SK-N-MC (cell line): ENCODE measurements around the gene ATP6V1C2.
A peak's percentile ranks its signal among the peaks of the same experiment; 100 is the strongest.
"Not testable (repeated sequence)": the region's sequence is repeated elsewhere in the genome, so short reads cannot be mapped to it uniquely, and the experiment has no call there.

Source experiments
- DNase-seq: peaks from one replicate; pipeline ENCODE4 v3.0.0-alpha.2; 2011; ENCODE audit warnings: low read depth, low spot score
- H3K27ac ChIP-seq: fragments of 200-600 bp; sonication (generic); 2 replicates; pipeline ENCODE4 v1.5.1; 2016; ENCODE audit warnings: mixed run types
- H3K36me3 ChIP-seq: fragments of 200-600 bp; sonication (generic); 2 replicates; pipeline ENCODE4 v1.6.1; 2017; ENCODE audit warnings: antibody characterized with exemption, low read length, mixed read lengths; ENCODE audit not compliant: insufficient read depth
- H3K4me3 ChIP-seq: fragments of 200-600 bp; sonication (generic); 2 replicates; pipeline ENCODE4 v1.5.1; 2016
- H3K9ac ChIP-seq: fragments of 200-600 bp; sonication (generic); 2 replicates; pipeline ENCODE4 v1.8.0; 2017; ENCODE audit warnings: mixed run types, mixed read lengths; ENCODE audit not compliant: insufficient read length
- H3K9me3 ChIP-seq: fragments of 200-600 bp; sonication (generic); 2 replicates; pipeline ENCODE4 v1.6.1; 2017; ENCODE audit warnings: low read depth, mild to moderate bottlenecking, antibody characterized with exemption, low read length, moderate library complexity, mixed read lengths
- EZH2 ChIP-seq: fragments of 200-600 bp; sonication (generic); IDR thresholded peaks from one replicate; pipeline ENCODE4 v1.6.1; 2017; ENCODE audit warnings: antibody characterized with exemption
- FOXP2 ChIP-seq: optimal IDR thresholded peaks from 2 replicates; pipeline ENCODE3; 2011; ENCODE audit warnings: mild to moderate bottlenecking, moderate library complexity; ENCODE audit not compliant: insufficient read depth; ENCODE audit errors: extremely low read length, control extremely low read depth
- POLR2AphosphoS5 ChIP-seq: IDR thresholded peaks from 2 replicates; pipeline ENCODE4 v1.6.1; 2012; ENCODE audit warnings: mild to moderate bottlenecking, low read depth, low read length, borderline replicate concordance

The ATP6V1C2 gene

GRCh38 chr2:10811517-10811916 lies 90.1 kb downstream of the ATP6V1C2 start:
- TF ChIP-seq EZH2 (no peak), FOXP2 (no peak), POLR2AphosphoS5 (no peak)
- peak overlapping the region; percentile 78 for H3K27ac ChIP-seq
- H3K9me3 ChIP-seq = no peaks in the 10 kb centered on the region
- DNase-seq = no peak
- peak overlapping the region; percentile 91 for H3K9ac ChIP-seq
- peaks cover 39% of the 10 kb centered on the region for H3K36me3 ChIP-seq
- H3K4me3 ChIP-seq = peak overlapping the region; percentile 95

GRCh38 chr2:10812362-10813162 lies 91.1 kb downstream of the ATP6V1C2 start, which contains the start of gene PDIA6:
TSS of gene PDIA6 (minus strand) at chr2:10812785. CDS start at chr2:10812696, 89 bp downstream.
- Histone ChIP-seq H3K27ac (peak within 1 kb of the TSS; percentile 78), H3K9ac (peak within 1 kb of the TSS; percentile 91), H3K9me3 (no peaks in the 10 kb centered on the region), H3K4me3 (peak within 1 kb of the TSS; percentile 95), H3K36me3 (peaks cover 37% of the 10 kb centered on the region)
- no peak for DNase-seq
- TF ChIP-seq POLR2AphosphoS5 (peak; percentile 49; the same call in 1 of the 2 replicates), EZH2 (no peak)

GRCh38 chr2:10813163-10814138 lies 92.0 kb downstream of the ATP6V1C2 start:
- H3K9ac ChIP-seq = not testable (repeated sequence)
- Histone ChIP-seq H3K27ac (peak overlapping the region; percentile 95), H3K36me3 (peaks cover 28% of the 10 kb centered on the region)

GRCh38 chr2:10814142-10814541 lies 92.7 kb downstream of the ATP6V1C2 start:
- no peak for DNase-seq
- Histone ChIP-seq H3K36me3 (peaks cover 21% of the 10 kb centered on the region), H3K9ac (peak overlapping the region; percentile 38), H3K9me3 (no peaks in the 10 kb centered on the region), H3K4me3 (peak overlapping the region; percentile 44), H3K27ac (peak overlapping the region; percentile 95)
- TF ChIP-seq EZH2 (no peak), POLR2AphosphoS5 (no peak), FOXP2 (no peak)

More at GRCh38 chr2:10813163-10814138, 92.0 kb downstream of the ATP6V1C2 start:
- peak overlapping the region; percentile 95 for H3K4me3 ChIP-seq
- not testable (repeated sequence) for DNase-seq, H3K9me3 ChIP-seq

- Histone ChIP-seq H3K27ac (peak overlapping the region; percentile 95), H3K36me3 (peaks cover 16% of the 10 kb centered on the region; the same call in 1 of the 2 replicates), H3K4me3 (peak overlapping the region; percentile 44), H3K9ac (peak overlapping the region; percentile 38), H3K9me3 (no peaks in the 10 kb centered on the region)
- TF ChIP-seq EZH2 (no peak), POLR2AphosphoS5 (peak; percentile 33; the same call in 1 of the 2 replicates), FOXP2 (no peak)
- DNase-seq = peak; percentile 83
Observed at GRCh38 chr2:10814571-10815331, 93.3 kb downstream of the ATP6V1C2 start.

GRCh38 chr2:10817413-10817812 lies 96.0 kb downstream of the ATP6V1C2 start:
- H3K9me3 ChIP-seq = no peaks in the 10 kb centered on the region
- TF ChIP-seq POLR2AphosphoS5 (no peak), FOXP2 (no peak), EZH2 (no peak)
- no peak for DNase-seq

GRCh38 chr2:10818305-10818704 lies 96.9 kb downstream of the ATP6V1C2 start:
- not testable (repeated sequence) for DNase-seq, H3K9ac ChIP-seq, H3K4me3 ChIP-seq, H3K27ac ChIP-seq, H3K36me3 ChIP-seq, H3K9me3 ChIP-seq

More at GRCh38 chr2:10817413-10817812, 96.0 kb downstream of the ATP6V1C2 start:
- Histone ChIP-seq H3K4me3 (no peak overlapping the region), H3K36me3 (no peaks in the 10 kb centered on the region), H3K27ac (no peak overlapping the region), H3K9ac (no peak overlapping the region)

- TF ChIP-seq POLR2AphosphoS5 = no peak
- TF ChIP-seq EZH2 = no peak
- no peak for TF ChIP-seq FOXP2
- Histone ChIP-seq H3K9me3 (no peaks in the 10 kb centered on the region), H3K27ac (no peak overlapping the region), H3K4me3 (no peak overlapping the region), H3K9ac (no peak overlapping the region), H3K36me3 (no peaks in the 10 kb centered on the region)
- DNase-seq = no peak
Observed at GRCh38 chr2:10818984-10819383, 97.6 kb downstream of the ATP6V1C2 start.
